ENCODE data around the gene GPR75. TPM values are rescaled to one million over a fixed set of nuclear protein-coding genes. Genes with fewer than 3 reads are reported as not detected.
A peak's percentile ranks its signal among the peaks of the same experiment; 100 is the strongest.
"Not testable (repeated sequence)": the region's sequence is repeated elsewhere in the genome, so short reads cannot be mapped to it uniquely, and the experiment has no call there.

Gene GPR75
- total RNA-seq, 1 donor from 2014 or later = 1.4 TPM

DNA sequence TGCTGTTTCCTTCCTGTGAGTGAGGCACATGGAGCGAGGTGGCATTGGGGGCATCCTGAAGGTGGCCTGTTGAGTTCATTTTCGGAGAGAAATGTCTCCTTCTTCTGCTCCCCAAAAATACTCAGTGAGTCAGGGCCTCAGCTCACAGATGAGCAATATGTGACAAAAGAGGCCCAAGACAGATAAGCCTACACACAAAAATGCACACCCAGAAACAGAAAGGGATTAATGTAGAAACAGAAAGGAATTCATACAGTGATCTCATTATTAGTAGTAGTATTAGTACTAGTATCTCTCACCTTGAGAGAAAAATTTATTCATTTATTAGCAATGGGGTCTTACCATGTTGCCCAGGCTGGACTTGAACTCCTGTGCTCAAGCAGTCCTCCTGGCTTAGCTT is 5.1 kb downstream of the GPR75 start:
- DNase-seq (ENCODE audit: low read depth in 2 of 2) = no peak

DNA sequence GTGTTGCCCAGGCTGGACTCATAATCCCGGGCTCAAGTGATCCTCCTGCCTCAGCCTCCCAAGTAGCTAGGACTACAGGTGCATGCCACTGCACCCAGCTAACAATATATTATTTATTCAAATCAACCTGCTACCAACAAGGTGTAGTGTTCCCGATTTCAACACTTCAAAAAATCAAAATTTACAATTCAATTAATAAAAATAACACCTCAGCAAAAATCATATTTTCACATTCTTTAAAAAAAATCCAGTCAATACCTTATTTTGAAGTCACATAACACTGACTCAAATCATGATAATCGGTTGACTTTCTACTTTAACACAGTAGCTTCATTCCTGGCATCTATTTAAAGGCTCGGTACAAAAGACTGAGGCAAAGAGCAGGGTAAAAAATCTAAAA is 7.2 kb downstream of the GPR75 start:
- DNase-seq (ENCODE audit: low read depth in 2 of 2) = no peak

DNA sequence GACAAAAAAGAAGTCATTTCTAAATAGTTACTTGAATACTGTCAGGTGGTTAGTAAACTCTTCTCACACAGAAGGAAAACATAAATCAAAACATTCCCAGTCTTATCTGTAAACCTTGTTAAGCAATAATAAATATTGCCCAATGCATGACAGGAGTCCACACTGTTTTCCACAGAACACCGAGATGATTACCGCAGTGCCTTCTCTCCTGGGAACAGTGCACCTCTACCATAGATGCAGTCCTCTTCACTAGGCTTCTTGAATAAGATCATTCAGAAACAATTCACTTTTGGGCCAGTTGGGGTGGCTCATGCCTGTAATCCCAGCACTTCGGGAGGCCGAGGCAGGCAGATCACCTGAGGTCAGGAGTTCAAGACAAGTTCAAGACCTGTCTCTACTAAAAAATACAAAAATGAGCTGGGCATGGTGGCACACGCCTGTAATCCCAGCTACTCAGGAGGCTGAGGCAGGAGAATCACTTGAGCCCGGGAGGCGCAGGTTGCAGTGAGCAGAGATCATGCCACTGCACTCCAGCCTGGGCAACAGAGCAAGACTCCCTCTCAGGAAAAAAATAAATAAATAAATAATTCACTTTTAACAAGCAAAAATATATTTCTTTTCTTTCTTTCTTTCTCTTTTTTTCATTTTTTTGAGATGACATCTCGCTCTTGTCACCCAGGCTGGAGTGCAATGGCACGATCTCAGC is 8.6 kb downstream of the GPR75 start:
- DNase-seq (ENCODE audit: low read depth in 2 of 2) = not testable (repeated sequence)

DNA sequence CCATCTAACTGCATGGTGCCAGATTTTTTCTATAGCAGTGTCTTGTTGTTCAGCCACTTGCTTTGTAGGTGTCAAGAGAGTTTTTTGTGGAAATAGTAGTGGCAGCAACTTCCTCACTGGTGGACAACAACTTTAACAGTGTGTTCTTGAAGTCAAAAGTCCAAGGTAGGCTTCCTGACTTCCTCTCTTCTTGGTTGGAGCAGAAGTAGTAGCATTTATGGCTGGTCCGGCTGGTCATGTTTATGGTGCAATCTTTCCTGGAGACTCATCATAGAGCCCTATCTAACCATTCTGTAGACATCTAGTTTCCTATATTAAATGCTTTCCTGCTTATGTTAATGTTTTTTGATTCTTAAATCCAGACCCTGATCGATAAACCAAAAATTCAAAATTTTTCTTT is 11.7 kb downstream of the GPR75 start:
- DNase-seq (ENCODE audit: low read depth in 2 of 2) = no peak

DNA sequence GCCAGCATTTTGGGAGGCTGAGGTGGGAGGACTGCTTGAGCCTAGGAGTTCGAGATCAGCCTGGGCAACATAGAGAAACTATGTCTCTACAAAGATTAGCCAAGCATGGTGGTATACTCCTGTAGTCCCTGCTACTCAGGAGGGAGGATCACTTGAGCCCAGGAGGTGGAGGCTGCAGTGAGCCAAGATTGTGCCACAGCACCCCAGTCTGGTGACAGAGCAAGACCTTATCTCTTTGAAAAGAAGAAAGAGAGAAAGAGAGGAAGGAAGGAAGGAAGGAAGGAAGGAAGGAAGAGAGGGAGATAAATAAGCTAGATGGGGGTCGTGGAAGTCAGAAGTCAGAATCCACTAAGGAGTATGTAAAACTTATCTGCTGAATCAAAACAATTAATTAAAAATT is 16.2 kb downstream of the GPR75 start:
- DNase-seq (ENCODE audit: low read depth in 2 of 2) = no peak

DNA sequence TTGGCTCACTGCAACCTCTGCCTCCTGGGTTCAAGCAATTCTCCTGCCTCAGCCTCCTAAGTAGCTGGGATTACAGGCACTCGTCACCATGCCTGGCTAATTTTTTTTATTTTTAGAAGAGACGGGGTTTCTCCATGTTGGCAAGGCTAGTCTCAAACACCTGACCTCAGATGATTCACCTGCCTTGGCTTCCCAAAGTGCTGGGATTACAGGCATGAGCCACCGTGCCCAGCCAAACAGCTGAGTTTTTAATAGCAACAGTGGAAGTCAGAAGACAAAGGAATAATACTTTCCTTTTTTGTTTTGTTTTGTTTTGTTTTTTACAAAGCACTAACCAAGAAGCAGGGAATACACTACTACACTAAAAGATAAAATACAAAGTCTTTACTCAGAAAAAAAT is 16.9 kb downstream of the GPR75 start:
- no peak for DNase-seq (ENCODE audit: low read depth in 2 of 2)

DNA sequence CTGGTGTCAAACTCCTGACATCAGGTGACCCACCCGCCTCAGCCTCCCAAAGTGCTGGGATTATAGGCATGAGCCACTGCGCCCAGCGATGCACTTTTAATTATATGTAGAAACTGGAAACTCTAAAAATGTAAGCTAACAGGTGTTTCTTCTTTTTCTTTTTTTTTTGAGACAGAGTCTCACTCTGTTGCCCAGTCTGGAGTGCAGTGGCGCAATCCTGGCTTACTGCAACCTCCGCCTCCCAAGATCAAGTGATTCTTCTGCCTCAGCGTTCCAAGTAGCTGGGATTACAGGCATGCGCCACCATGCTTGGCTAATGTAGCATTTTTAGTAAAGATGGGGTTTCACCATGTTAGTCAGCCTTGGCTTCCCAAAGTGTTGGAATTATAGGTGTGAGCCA is 18.1 kb downstream of the GPR75 start:
- not testable (repeated sequence) for DNase-seq (ENCODE audit: low read depth in 2 of 2)

DNA sequence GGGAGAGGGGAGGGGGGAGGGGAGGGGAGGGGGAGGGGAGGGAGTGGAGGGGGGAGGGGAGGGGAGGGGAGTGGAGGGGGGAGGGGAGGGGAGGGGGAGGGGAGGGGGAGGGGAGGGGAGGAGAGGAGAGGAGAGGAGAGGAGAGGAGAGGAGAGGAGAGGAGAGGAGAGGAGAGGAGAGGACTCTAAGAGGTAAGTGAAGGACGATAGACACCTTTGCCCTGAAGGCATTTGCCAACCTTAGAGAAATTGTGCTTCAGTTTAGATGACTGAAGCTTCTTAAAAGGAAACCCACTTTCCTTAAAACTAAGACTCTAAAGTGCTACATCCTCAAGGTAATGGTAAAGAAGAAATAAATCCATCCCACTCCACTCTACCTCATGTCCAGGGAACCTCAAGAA is 19.2 kb downstream of the GPR75 start:
- no peak for DNase-seq (ENCODE audit: low read depth in 2 of 2)

DNA sequence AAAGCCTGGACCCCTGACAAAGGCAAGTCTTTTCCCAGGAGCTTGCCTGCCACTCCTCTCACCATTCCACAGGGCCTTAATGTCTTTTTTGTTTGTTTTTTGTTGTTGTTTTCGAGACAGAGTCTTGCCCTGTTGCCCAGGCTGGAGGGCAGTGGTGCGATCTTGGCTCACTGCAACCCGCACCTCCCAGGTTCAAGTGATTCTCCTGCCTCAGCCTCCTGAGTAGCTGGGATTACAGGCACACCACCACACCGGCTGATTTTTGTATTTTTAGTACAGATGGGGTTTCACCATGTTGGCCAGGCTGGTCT is 29.8 kb downstream of the GPR75 start:
- DNase-seq (ENCODE audit: low read depth in 2 of 2) = not testable (repeated sequence)

DNA sequence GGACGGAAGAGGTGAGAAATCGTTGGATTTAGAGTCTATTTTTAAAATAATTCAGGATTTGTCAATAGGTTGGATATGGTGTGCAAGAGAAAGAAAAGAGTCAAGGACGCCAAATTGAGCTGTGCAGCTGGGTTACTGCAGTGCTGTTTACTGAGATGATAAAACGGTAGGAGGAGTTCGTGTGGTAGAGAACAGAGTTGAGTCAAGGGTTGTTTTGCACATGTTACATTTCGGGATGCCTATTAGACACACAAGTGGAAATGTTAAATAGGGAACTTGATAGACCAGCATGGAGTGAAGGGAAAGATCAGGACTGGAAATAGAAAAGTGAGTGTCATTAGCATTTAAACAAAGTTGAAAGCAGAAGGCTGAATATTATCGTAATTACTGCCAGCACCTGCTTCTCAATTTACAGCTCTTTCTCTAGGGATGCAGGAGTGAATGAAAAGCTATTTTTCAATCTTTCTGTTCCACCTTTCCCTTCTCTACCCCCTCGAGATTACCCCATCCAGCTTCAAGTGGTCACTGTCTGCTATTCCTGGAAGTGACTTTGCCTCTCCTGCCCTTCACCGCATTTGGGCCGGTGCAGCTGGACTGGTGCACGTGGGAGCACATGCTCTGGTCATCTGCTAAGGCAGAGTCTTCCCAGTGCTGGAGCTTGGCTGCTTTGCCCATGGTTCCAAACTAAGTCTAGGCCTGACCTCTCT is 30.3 kb downstream of the GPR75 start:
- no peak for DNase-seq (ENCODE audit: low read depth in 2 of 2)

DNA sequence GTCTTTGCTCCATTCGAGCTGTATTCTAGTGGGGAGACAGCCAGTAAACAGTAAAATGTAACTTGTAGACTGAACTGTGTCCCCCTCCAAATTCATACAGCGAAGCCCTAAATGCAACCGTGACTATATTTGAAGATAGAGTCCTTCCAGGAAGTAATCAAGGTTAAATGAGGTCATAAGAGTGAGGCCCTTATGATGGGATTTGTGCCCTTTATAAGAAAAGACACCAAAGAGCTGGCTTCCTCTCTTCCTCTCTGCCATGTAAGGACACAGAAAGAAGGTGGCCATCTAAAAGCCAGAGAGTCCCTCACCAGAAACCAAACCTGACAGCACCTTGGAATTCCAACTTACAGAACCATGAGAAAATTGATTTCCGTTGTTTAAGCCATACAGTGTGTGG is 31.4 kb downstream of the GPR75 start:
- no peak for DNase-seq (ENCODE audit: low read depth in 2 of 2)

DNA sequence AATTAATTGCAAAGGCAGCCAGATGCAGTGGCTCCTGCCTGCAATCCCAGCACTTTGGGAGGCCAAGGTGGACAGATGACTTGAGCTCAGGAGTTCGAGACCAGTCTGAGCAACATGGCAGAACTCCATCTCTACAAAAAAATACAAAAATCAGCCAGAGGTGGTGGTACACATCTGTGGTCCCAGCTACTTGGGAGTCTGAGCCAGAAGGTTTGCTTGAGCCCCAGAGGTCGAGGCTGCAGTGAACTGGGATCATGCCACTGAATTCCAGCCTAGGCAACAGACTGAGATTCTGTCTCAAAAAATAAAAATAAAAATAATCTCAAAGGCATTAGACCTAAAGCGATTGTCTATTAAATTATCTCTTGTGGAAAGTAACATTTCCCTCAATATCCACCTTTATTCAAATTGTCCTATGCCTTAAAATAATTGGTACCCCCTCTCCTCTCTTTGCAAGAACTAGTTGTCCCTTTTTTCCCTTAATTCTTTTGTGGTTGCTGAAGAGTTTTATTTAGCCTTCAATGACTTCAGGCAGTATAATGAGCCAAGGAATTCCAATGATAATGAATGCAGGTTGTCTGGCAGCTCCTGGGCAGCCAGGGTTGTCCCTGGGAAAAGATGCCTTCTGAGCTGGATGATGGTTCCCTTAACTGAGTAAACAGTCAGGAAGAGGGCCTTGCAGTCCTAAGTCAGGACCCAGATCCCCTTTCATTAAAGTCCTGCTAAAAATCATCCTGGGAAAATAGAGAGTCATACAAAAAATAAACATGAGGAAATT is 32.2 kb downstream of the GPR75 start:
- no peak for DNase-seq (ENCODE audit: low read depth in 2 of 2)

DNA sequence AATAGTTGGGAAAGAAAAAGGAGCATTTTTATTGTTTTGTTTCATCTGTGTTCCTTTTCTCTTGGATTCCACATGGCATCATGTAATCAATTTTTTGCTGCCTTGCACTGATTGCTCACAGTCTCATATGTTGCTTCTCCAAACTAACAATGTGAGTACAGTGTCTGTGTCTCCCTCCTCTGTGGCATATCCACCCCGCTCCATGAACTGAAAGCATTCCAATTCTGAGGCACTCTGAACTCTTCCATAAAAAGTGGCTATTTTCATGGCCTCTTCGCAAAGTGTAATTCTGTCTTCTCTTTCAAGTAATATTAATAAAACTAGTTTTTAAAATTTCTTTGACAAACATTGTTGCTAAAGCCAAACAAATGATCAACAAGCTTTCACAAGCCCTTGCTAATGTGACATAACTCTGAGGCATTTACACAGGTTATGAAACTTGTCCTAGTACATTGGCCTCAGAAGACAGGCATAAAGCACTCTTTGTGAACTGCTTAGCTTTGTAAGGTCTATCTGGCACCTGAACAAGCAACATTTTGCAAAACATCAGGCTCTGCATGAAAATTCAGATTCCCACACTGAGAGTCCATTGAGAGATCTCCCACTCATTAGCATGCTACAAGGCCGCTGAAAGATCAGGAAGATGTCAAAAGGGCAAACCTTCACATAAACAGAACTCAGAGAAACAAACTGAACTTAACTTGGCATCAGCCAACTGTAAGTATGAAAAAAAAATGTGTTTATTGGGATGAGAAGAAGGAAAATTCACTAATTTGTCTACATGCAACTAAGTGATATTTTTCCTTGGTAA is 33.0 kb downstream of the GPR75 start:
- no peak for DNase-seq (ENCODE audit: low read depth in 2 of 2)

DNA sequence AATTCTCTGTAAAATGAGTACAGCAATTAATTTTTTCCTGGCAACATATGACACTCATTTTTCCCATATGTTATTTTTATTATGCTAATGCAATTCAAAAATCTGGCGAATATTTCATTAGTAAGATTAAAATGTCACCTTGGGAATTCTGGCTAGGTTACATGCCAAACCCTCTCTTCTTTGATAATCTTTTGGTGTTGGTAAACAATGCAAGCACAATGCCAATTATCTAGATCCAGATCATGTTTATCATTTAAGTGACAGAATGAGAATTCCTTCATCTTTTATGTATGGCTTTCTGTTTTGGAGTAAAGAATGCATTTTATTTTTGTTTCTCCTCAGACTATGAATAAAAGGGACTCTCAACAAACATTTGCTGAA is 33.7 kb downstream of the GPR75 start:
- DNase-seq (ENCODE audit: low read depth in 2 of 2) = no peak

DNA sequence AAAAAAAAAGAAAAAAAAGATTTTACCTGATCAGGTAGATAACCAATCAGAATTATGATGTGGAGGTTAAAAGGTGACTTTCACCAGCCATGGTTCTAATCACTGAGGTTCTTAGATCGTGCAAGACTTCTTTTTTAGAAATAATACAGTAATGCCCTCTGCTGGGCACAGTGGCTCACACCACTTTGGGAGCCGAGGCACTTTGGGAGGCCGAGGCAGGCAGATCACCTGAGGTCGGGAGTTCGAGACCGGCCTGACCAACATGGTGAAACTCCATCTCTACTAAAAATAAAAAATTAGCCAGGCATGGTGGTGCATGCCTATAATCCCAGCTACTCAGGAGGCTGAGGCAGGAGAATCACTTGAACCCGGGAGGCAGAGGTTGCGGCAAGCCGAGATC is 36.1 kb downstream of the GPR75 start:
- peak in 1 of 2 donors; percentile 5 for DNase-seq (ENCODE audit: low read depth in 2 of 2)

DNA sequence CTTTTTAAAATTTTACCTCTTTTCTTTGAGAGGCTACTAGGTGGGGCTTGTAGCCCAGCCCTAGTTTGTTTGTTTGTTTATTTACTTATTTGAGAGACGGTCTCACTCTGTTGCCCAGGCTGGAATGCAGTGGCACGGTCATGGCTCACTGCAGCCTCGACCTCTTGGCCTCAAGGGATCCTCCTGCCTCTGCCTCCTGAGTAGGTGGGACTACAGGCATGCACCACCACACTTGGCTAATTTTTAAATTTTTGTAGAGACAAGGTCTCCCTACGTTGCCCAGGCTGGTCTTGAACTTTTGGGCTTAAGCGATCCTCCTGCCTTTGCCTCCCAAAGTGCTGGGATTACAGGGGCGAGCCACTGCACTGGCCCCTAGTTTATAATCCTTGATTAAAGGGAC is 38.0 kb downstream of the GPR75 start:
- DNase-seq (ENCODE audit: low read depth in 2 of 2) = no peak

DNA sequence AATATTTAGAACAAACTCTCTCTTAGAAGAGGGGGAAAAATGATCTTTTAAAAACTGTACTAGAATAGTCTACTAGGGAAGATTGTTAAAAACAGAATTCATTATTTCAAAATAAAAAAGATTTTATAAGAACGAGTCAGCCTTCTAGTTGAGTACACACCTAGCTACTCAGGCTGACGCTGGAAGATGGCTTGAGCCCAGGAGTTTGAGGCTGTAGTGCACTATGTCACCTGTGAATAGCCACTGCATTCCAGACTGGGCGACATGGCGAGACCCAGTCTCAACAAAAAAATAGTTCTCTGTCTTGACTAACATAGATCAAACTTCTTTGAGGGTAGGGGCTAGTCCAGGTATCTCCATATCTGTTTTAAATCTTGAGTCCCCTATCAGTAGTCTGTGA is 39.1 kb downstream of the GPR75 start:
- DNase-seq (ENCODE audit: low read depth in 2 of 2) = no peak

DNA sequence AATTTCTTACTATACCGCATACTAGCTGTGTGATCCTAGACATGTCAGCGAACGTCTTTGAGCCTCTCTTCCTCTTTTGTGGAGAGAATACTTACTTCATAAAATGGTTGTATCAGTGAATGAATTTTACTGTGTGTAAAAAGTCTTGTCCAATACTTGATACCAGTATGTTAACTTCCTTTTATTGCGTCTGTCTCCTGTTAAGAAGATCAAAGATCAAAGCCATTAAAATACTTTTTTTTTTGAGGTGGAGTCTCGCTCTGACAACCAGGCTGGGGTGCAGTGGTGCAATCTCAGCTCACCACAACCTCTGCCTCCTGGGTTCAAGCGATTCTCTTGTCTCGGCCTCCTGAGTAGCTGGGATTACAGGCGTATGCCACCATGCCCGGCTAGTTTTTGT is 39.7 kb downstream of the GPR75 start:
- no peak for DNase-seq (ENCODE audit: low read depth in 2 of 2)

DNA sequence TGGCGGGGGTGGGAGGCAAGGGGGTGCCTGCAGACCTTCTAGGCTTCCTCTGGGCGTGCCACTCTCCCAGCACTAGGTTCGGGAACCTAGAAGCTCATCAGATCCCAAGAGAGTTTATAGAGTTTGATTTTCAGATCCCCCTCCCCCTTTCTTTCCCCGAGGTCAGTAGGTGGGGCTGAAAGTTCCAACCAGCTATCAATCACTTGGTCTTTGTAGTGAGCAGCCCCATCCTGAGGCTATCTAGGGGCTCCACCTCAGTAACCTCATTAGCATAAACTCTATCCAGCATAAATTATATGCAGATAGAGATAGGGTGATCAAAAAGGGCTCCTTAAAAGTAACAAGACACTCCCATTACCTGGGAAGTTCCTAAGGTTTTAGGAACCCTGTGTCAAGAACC is 40.1 kb downstream of the GPR75 start:
- DNase-seq (ENCODE audit: low read depth in 2 of 2) = no peak

DNA sequence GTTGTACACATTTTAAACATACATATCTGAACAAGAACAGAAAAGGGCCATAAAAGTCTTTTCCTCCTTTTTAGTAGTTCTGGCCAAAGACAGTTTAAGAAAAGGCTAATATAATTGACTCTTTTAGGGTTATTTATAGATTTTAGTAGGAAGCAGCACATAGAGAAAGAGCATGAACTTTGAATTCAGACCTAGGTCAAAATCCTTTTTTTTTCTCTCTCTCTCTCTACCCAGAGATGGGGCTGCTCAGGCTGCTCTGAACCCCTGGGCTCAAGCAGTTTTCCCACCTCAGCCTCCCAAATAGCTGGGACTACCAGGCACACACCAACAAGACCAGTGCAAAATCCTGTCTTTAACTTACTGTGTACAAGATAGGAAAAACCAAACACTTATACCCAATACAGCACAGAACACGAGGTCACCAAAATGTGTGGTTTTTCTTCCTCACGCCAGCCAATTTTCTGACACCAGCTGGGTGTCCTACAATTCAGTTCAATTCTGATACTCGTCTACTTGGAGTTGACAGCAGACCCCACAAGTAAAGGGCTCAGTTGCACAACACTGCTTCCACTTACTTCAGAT is 40.8 kb downstream of the GPR75 start:
- no peak for DNase-seq (ENCODE audit: low read depth in 2 of 2)

DNA sequence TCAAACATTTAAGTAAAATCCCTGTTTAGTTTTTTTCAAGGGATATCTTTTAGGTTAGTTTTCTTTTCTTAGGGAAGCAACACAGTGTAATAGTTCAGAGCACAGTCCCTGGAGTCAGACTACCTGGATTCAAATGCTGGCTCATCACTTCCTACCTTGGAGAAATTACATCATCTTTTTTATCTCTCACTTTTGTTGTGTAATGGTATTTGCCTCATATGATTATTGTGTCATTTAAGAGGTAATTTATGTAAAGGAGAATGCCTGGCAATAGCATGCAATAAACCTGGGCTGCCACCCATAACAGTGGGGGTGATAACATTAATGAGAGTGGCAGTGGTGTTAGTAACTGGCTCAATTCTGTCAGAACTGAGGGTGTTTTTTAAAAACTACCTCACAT is 46.6 kb downstream of the GPR75 start:
- DNase-seq (ENCODE audit: low read depth in 2 of 2) = no peak

DNA sequence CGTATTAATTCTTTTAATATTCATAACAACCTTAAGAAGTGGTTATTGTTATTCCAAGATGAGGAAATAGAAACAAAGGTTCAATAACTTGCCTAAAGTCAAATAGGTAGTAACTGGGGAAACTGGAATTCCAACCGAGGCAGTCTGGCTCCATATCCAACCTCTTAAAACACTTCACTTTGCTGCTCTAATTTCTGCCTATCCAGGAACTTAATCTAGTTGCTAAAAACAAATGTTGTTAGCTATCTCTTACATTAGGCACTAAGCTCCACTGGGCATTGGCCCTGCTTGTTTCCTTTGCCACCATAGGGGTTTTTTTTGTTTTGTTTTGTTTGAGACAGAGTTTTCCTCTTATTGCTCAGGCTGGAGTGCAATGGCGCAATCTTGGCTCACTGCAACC is 48.2 kb downstream of the GPR75 start:
- no peak for DNase-seq (ENCODE audit: low read depth in 2 of 2)

Data from lung microvascular endothelial cell (primary cell).